OCI-LY7 (cell line): ENCODE results near the gene LUZP1. TPM values are rescaled to one million over a fixed set of nuclear protein-coding genes. Genes with fewer than 3 reads are reported as not detected.

Experiments
- BruUV-seq: library from RNA; stranded (reverse); fragments of 400-500 nt; replicated peaks from 2 replicates; lab custom pipeline; 2021; lab: Mats Ljungman, UMichigan
- CTCF ChIA-PET: fragments of 300-600 bp; sonication (Branson Sonifier 250); formaldehyde crosslinking; loops from one replicate; lab custom pipeline; 2022; ENCODE audit warnings: antibody characterized with exemption; ENCODE audit not compliant: unreplicated experiment; lab: Charles Lee
- POLR2A ChIA-PET: fragments of 300-600 bp; sonication (Branson Sonifier 250); formaldehyde crosslinking; loops from one replicate; lab custom pipeline; 2022; ENCODE audit warnings: antibody characterized with exemption; lab: Charles Lee
- DNase-seq: peaks from one replicate; pipeline ENCODE4 v3.0.0-alpha.2; 2015; ENCODE audit warnings: low spot score
- H2AFZ ChIP-seq: fragments of 200-600 bp; sonication (generic), shearing (Covaris generic); 2 replicates; pipeline ENCODE4 v1.6.1; 2014; ENCODE audit warnings: mild to moderate bottlenecking, antibody characterized with exemption, low read length, moderate library complexity
- H3K27ac ChIP-seq: fragments of 200-600 bp; sonication (generic); 2 replicates; pipeline ENCODE4 v1.5.1; 2014; ENCODE audit warnings: mixed run types, low read depth, mild to moderate bottlenecking, moderate library complexity, low read length, inconsistent platforms; ENCODE audit not compliant: poor library complexity, severe bottlenecking
- H3K36me3 ChIP-seq: fragments of 200-600 bp; sonication (generic); 2 replicates; pipeline ENCODE4 v1.6.1; 2014; ENCODE audit warnings: mild to moderate bottlenecking, antibody characterized with exemption, low read length, moderate library complexity, mixed read lengths; ENCODE audit not compliant: insufficient read depth
- H3K4me1 ChIP-seq: fragments of 200-600 bp; sonication (generic); 2 replicates; pipeline ENCODE4 v1.5.1; 2014; ENCODE audit warnings: mild to moderate bottlenecking, low read length; ENCODE audit not compliant: insufficient read depth, poor library complexity, severe bottlenecking
- H3K4me2 ChIP-seq: fragments of 200-600 bp; sonication (generic); 2 replicates; pipeline ENCODE4 v1.6.1; 2014; ENCODE audit warnings: mild to moderate bottlenecking, low read length
- H3K4me3 ChIP-seq: fragments of 200-600 bp; sonication (generic); 2 replicates; pipeline ENCODE4 v1.5.1; 2014; ENCODE audit warnings: mild to moderate bottlenecking, low read depth, low read length; ENCODE audit not compliant: poor library complexity, severe bottlenecking
- H3K79me2 ChIP-seq: fragments of 200-600 bp; sonication (generic); 2 replicates; pipeline ENCODE4 v1.6.1; 2016; ENCODE audit warnings: low read depth, mild to moderate bottlenecking, low read length, moderate library complexity, mixed read lengths; ENCODE audit not compliant: insufficient read depth
- H3K9me2 ChIP-seq: fragments of 200-600 bp; sonication (generic); 2 replicates; pipeline ENCODE4 v1.6.1; 2016; ENCODE audit warnings: mild to moderate bottlenecking, low read length, mixed read lengths; ENCODE audit not compliant: insufficient read depth
- H3K9me3 ChIP-seq: fragments of 200-600 bp; sonication (generic); 2 replicates; pipeline ENCODE4 v1.6.1; 2014; ENCODE audit warnings: mild to moderate bottlenecking, mixed run types, low read length, mixed read lengths
- H4K20me1 ChIP-seq: fragments of 200-600 bp; sonication (generic); 2 replicates; pipeline ENCODE4 v1.6.1; 2014; ENCODE audit warnings: mild to moderate bottlenecking, antibody characterized with exemption, low read length, moderate library complexity, mixed read lengths; ENCODE audit not compliant: insufficient read depth
- CTCF ChIP-seq: fragments of 200-600 bp; sonication (generic); conservative IDR thresholded peaks from 2 replicates; pipeline ENCODE4 v1.5.1; 2014; ENCODE audit warnings: mild to moderate bottlenecking, antibody characterized with exemption, low read length, moderate library complexity, mixed read lengths
- EZH2phosphoT487 ChIP-seq: fragments of 200-600 bp; sonication (generic); IDR thresholded peaks from 2 replicates; pipeline ENCODE4 v1.6.1; 2018; ENCODE audit warnings: low read depth, borderline replicate concordance, mild to moderate bottlenecking, mixed run types, antibody characterized with exemption, low read length, moderate library complexity, mixed read lengths
- intact Hi-C: fragments of 100-400 bp; cut with micrococcal nuclease; formaldehyde crosslinking; loops from one replicate; pipeline ENCODE4 v1.10.0; 2022; ENCODE audit not compliant: unreplicated experiment
- total RNA-seq, 2 experiments: library from RNA; depleted of rRNA in 1 of 2; stranded (reverse); fragments of >200 nt in 1 of 2; shearing (Covaris generic) in 1 of 2; gene quantifications; 2 replicates each; pipeline ENCODE4 v1.2.3, GENCODE V29; 2014 to 2022

LUZP1 gene
- total RNA-seq, 2 experiments from 2014 or later: 7.6 to 13.6 TPM

DNA sequence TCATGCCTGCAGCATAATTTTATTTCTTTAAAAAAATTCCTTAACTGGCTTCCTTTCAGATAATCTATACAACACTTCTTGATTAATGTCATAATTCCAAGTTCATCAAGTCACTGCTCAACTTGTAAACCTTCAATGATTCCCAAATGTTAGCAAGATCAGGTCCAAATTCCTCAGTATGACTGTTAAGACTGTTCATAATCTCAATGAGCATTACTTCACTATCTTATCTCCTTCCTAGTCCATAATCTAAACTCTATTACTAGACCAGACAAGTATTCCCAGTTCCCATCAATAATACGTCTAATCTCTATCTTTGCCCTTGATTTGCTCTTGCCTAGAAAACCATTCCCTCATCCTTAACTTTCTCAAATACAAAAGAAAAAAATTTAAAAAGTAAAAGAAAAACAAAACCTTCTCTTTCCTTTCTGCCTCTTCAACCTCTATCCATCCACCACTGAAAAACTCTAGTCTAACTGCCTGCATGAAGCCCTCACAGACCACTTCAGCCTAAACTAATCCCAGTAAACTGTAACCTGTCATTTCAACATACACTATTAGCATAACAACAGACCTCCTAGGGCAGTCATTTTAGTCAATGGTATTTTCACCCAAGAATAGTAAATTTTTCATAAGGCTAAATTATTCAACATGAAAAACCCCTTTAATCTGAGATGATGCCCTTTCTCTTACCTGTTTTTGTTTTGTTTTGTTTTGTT is 15.5 kb downstream of the LUZP1 start:
- H3K27ac ChIP-seq: no peak overlapping the region
- H4K20me1 ChIP-seq: peaks cover 9% of the 10 kb centered on the region; the same call in 1 of the 2 replicates
- peaks cover 50% of the 10 kb centered on the region for H3K79me2 ChIP-seq
- intact Hi-C loops: no loop called here
- POLR2A ChIA-PET: no interaction called here
- H3K9me3 ChIP-seq: no peaks in the 10 kb centered on the region
- TSS peak; percentile 49 for BruUV-seq
- no peak overlapping the region for H3K4me2 ChIP-seq
- DNase-seq: no peak
- CTCF ChIA-PET: no interaction called here
- H3K9me2 ChIP-seq: no peaks in the 10 kb centered on the region
- no peaks in the 10 kb centered on the region for H3K36me3 ChIP-seq
- H3K4me3 ChIP-seq: no peak overlapping the region
- peaks cover 31% of the 10 kb centered on the region for H3K4me1 ChIP-seq
- H2AFZ ChIP-seq: no peak overlapping the region
- TF ChIP-seq CTCF (no peak), EZH2phosphoT487 (no peak)

GRCh38 chr1:23150742-23151141 is 17.9 kb downstream of the LUZP1 start:
- H2AFZ ChIP-seq: no peak overlapping the region
- peaks cover 10% of the 10 kb centered on the region; the same call in 1 of the 2 replicates for H4K20me1 ChIP-seq
- no peak overlapping the region for H3K4me2 ChIP-seq
- H3K9me3 ChIP-seq: no peaks in the 10 kb centered on the region
- no peak for TF ChIP-seq EZH2phosphoT487
- no peak for TF ChIP-seq CTCF
- DNase-seq: no peak
- no peak overlapping the region for H3K27ac ChIP-seq
- H3K4me3 ChIP-seq: no peak overlapping the region
- CTCF ChIA-PET: no interaction called here
- BruUV-seq: no TSS peak
- POLR2A ChIA-PET: interaction anchor here (0.7 to 1.2 kb wide), 2 partner anchors 10 to 30 kb away, joined by 3 to 5 read pairs; no protein-coding TSS in a partner anchor
- intact Hi-C loops: no loop called here
- H3K36me3 ChIP-seq: peaks cover 3% of the 10 kb centered on the region; the same call in 1 of the 2 replicates
- peaks cover 12% of the 10 kb centered on the region for H3K4me1 ChIP-seq
- H3K79me2 ChIP-seq: peaks cover 38% of the 10 kb centered on the region; the same call in 1 of the 2 replicates
- H3K9me2 ChIP-seq: no peaks in the 10 kb centered on the region

DNA sequence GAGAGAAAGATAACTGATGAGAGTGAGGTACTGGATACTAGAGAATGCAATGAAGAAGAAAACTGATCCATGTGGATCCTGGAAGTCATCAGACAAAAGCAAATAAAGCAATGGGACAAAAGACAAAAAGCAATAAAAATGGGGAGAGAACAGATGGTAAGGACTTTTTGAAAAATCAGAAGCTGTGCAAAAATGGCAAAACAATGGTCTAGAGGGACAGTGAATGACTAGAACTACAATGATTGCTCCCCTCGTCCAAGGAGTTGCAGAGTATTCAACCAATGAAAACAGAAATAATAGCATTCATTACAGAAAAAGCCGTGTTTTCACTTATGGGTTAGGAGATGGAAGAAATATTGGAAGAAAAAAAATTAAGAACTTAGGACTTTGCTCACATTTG is 18.5 kb downstream of the LUZP1 start:
- peaks cover 31% of the 10 kb centered on the region; the same call in 1 of the 2 replicates for H3K79me2 ChIP-seq
- no peak for DNase-seq
- intact Hi-C loops: no loop called here
- H3K27ac ChIP-seq: no peak overlapping the region
- no peak overlapping the region for H3K4me2 ChIP-seq
- H3K9me3 ChIP-seq: no peaks in the 10 kb centered on the region
- H4K20me1 ChIP-seq: peaks cover 5% of the 10 kb centered on the region; the same call in 1 of the 2 replicates
- no TSS peak for BruUV-seq
- no peaks in the 10 kb centered on the region for H3K9me2 ChIP-seq
- CTCF ChIA-PET: no interaction called here
- TF ChIP-seq CTCF (no peak), EZH2phosphoT487 (no peak)
- H3K4me1 ChIP-seq: peaks cover 6% of the 10 kb centered on the region
- no peak overlapping the region for H2AFZ ChIP-seq
- POLR2A ChIA-PET: interaction anchor here (0.7 to 1.2 kb wide), 3 partner anchors 11 to 644 kb away, joined by 3 to 5 read pairs (median 5); no protein-coding TSS in a partner anchor
- H3K4me3 ChIP-seq: no peak overlapping the region
- H3K36me3 ChIP-seq: peaks cover 3% of the 10 kb centered on the region; the same call in 1 of the 2 replicates
